Measurements from ENCODE around the gene GDF9. TPM values are rescaled to one million over a fixed set of nuclear protein-coding genes. Genes with fewer than 3 reads are reported as not detected.
A peak's percentile ranks its signal among the peaks of the same experiment; 100 is the strongest.

Gene GDF9
- total RNA-seq, 4 donors from 2014 or later = 0.24 to 1.3 (median 0.31) TPM; not detected in 1

DNA sequence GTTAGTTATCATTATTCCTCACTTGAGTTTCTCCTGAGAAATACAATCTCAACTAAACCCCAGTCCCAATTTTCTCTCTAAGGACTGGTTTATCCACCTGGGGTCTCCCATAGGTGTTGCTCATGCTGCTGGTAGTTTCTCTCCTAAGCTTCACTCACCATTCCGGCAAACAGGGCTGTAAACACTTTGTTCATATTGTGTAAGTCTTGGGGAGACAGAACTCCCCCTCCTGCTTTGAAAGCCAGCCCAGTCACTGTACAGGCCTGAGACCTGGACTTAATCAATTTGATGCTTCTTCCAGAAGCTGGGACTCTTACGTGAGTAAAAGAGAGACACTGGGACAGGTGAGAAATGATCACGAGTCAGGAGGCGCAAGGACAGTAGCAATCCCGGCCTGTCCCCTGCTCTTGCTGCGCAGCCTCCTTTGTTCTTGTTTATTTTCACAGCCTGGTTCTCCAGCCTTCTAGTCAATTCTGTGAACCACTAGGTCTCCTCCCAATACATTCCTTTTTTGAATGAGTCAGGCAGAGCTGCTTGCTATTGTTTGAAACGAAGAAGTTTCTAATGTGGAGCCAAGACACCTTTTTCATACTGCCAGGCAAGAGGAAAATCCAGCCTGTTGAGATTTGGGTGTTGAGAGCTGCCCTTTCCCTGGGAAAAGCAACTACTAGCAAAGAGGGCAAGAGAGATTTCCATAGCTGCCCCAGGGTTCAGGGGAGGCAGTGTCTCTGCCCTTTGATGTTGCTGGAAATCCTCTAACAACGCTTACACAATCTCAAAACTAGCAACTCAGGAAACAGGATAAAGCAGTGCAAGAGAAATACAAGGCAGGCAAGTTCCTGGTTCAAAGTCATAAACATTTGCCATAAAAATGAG lies 26.6 kb downstream of the GDF9 start:
- DNase-seq (ENCODE audit: low spot score) (no peak), ATAC-seq (ENCODE audit: low FRiP score) (peak; percentile 60)
- TF ChIP-seq, protein P1, sequence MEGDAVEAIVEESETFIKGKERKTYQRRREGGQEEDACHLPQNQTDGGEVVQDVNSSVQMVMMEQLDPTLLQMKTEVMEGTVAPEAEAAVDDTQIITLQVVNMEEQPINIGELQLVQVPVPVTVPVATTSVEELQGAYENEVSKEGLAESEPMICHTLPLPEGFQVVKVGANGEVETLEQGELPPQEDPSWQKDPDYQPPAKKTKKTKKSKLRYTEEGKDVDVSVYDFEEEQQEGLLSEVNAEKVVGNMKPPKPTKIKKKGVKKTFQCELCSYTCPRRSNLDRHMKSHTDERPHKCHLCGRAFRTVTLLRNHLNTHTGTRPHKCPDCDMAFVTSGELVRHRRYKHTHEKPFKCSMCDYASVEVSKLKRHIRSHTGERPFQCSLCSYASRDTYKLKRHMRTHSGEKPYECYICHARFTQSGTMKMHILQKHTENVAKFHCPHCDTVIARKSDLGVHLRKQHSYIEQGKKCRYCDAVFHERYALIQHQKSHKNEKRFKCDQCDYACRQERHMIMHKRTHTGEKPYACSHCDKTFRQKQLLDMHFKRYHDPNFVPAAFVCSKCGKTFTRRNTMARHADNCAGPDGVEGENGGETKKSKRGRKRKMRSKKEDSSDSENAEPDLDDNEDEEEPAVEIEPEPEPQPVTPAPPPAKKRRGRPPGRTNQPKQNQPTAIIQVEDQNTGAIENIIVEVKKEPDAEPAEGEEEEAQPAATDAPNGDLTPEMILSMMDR (IDR thresholded peaks at IDR 0.05) = no peak

DNA sequence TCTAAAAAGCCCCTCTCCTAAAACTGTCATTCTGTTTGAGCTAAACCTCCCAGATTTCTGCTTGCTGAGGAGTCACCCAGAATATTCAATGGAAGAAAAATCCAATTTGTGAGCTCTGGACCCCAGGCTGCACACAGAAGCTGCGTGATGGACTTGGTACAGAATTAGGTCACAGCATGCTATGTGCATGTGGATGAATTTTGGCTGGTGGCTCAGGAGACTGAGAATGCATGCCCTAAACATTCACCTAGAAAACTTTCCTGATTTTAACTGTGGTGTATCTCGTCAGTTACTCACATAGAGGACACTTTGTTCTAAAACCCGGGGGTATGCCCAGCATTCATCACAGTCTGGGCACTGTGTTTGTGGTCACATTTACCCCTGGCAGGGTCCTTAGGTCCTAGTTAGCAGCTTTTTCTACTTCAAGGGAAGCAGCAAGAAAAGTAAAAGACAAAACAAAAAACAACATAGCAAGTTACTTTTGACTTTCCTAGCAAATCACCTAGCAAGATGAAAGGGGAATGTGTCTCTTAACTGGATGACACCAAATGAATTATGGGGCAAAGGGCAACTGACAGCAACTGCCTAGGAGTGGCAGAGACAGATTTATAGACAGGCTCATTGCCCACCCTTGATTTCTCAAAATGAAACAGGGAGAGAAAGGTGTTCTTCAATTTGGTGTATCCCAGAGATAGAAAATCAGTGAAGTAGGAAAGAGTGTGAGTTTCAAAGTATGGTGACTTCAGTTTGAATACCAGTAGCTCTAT lies 27.6 kb downstream of the GDF9 start:
- ATAC-seq (ENCODE audit: low FRiP score) = no peak
- TF ChIP-seq, protein P1 (IDR thresholded peaks at IDR 0.05) = no peak
- no peak for DNase-seq (ENCODE audit: low spot score)

DNA sequence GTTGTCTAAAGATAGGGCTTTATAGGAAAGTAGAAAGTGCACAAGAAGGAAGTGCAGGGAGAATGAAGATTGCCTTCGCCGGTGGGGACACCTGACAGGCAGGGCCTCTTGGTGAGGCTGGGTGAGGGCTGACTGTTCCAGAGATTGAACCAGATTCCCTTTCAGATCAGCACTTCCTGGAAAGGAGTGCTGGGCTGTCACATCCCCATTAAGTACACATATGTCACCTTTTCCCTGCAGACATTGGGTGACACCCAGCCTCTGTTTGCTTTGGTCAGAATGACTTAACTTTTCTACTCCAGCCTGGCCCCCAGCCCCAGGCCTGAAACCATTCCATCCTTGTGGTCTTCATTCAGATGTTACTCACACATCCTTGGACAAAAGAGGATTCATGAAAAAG lies 28.4 kb downstream of the GDF9 start:
- no peak for DNase-seq (ENCODE audit: low spot score)
- no peak for ATAC-seq (ENCODE audit: low FRiP score)
- TF ChIP-seq, protein P1 (IDR thresholded peaks at IDR 0.05) = no peak

DNA sequence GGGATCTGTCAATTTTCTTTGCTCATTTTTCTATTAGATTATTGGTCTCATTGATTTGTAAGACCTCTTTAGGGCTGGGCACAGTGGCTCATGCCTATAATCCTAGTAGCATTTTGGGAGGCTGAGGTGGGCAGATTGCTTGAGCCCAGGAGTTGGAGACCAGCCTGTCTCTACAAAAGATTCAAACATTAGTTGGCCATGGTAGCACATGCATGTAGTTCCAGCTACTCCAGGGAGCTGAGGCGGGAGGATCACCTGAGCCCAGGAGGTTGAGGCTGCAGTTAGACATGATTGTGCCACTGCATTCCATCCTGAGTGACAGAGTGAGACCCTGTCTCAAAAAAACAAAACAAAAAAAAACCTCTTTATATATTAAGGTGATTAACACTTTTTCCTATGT lies 29.4 kb downstream of the GDF9 start:
- no peak for DNase-seq (ENCODE audit: low spot score)
- TF ChIP-seq, protein P1 (IDR thresholded peaks at IDR 0.05) = no peak
- ATAC-seq (ENCODE audit: low FRiP score) = no peak

DNA sequence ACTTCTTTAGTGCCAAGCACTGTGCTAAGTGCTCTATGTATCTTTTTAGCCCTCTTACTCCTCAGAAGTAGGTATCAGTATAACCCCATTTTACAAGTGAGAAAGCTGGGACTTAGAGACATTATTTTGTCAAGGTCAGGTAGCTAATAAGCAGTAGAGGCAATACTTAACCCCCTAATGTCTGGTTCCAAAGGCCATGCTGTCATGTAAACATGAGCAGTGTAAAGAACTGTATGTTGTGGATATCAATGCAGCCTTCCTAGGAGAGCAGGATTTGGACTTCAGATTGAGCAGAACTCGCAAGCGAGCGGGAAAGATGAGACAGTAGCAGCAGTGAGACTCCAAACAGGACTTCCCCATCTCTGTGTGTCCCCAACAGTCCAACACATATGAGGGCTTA lies 32.2 kb downstream of the GDF9 start:
- no peak for ATAC-seq (ENCODE audit: low FRiP score)
- TF ChIP-seq, protein P1 (IDR thresholded peaks at IDR 0.05) = no peak
- DNase-seq (ENCODE audit: low spot score) = no peak

DNA sequence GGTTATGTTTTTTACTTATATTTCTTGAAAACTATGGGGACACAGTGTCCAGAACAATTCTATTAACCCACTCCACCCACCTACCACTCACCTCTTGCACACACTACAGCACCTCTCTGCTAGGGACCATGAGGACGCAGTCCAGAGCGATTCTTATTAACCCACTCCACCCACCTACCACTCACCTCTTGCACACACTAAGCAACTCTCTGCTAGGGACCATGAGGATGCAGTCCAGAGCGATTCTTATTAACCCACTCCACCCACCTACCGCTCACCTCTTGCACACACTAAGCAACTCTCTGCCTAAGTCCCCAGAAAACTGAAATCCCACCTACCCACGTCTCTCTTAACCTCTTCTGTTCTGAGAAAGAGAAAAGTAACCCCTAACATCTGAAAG lies 33.7 kb downstream of the GDF9 start:
- TF ChIP-seq, protein P1 (IDR thresholded peaks at IDR 0.05) = no peak
- DNase-seq (ENCODE audit: low spot score) = no peak
- no peak for ATAC-seq (ENCODE audit: low FRiP score)

Data from omental fat pad (tissue), 4 donors.